LNCAP (cell line): ENCODE data around the gene FAR2.

ENCODE experiments used
- TF ChIP-seq, protein P1 (sequence below): fragments of 450-650 bp; IDR thresholded peaks from 2 replicates; pipeline ENCODE4 v1.5.1; 2017; ENCODE audit warnings: mild to moderate bottlenecking

Gene FAR2

DNA sequence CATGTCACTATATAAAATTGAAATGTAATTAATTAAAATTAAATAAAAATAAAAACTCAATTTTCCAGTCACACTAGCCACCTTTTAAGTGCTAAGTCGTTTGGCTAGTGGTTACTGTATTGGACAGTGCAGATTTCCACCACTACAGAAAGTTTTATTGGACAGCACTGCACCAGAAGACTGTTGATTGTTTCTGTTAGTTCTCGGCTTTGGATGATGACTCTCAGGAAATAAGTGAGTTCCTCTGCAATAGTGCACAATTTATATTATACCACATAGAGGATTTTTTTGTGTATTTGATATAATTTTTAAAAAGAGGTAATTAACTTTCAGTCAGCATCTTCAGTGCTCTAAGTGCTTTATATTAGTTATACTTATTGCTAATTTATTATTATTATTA is 52.7 kb downstream of the FAR2 start:
- TF ChIP-seq, protein P1, sequence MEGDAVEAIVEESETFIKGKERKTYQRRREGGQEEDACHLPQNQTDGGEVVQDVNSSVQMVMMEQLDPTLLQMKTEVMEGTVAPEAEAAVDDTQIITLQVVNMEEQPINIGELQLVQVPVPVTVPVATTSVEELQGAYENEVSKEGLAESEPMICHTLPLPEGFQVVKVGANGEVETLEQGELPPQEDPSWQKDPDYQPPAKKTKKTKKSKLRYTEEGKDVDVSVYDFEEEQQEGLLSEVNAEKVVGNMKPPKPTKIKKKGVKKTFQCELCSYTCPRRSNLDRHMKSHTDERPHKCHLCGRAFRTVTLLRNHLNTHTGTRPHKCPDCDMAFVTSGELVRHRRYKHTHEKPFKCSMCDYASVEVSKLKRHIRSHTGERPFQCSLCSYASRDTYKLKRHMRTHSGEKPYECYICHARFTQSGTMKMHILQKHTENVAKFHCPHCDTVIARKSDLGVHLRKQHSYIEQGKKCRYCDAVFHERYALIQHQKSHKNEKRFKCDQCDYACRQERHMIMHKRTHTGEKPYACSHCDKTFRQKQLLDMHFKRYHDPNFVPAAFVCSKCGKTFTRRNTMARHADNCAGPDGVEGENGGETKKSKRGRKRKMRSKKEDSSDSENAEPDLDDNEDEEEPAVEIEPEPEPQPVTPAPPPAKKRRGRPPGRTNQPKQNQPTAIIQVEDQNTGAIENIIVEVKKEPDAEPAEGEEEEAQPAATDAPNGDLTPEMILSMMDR: no peak

DNA sequence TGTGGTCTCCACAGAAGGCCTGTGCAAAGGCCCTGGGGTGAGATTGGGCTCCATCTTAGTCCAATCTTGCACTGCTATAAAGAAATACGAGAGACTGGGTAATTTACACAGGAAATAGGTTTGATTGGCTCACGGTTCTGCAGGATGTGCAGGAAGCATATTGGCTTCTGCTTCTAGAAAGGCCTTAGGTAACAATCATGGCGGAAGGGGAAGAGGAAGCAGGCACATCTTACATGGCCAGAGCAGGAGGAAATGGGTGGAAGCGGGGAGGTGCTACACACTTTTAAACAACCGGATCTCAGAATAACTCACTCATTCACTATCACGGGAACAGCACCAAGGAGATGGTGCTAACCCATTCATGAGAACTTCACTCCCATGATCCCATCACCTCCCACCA is 55.4 kb downstream of the FAR2 start:
- TF ChIP-seq, protein P1: no peak

DNA sequence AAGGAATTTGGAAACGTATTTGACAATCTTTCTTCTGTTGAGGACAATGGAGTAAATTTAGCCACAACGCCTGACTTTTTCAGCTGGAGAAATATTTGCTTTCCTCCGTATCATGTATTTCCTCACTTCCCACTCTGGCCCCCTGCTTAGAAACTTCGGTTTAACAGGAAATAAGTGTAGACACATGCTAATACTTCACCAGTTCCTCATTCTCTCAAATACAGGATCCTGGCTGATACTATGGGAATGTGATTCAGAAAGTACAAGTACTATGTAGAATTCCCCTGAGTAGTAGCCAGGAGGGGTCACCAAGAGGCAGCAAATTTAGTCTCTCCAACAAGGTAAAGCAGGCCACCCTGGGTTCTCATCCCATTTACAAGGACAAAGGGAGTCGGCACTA is 58.0 kb downstream of the FAR2 start:
- TF ChIP-seq, protein P1: no peak

DNA sequence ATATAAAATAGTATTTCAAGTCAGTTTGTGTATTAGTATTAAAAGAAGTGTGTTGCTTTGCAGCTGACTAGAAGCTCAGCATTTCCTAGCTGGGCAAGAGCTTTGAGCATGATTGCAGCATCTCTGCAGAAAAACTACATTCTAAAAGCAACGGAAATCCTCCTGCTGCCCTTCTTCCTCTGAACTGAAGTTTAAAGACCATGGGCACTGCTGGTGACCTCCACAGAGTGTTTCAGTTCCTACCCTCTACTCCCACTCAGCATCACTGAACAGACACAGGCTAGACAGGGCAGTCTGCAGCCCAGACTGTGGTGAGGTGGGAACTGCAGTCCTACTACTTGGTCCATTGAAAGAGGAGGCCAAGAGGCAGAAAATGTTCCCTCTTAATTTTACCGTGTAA is 59.0 kb downstream of the FAR2 start:
- TF ChIP-seq, protein P1: no peak

DNA sequence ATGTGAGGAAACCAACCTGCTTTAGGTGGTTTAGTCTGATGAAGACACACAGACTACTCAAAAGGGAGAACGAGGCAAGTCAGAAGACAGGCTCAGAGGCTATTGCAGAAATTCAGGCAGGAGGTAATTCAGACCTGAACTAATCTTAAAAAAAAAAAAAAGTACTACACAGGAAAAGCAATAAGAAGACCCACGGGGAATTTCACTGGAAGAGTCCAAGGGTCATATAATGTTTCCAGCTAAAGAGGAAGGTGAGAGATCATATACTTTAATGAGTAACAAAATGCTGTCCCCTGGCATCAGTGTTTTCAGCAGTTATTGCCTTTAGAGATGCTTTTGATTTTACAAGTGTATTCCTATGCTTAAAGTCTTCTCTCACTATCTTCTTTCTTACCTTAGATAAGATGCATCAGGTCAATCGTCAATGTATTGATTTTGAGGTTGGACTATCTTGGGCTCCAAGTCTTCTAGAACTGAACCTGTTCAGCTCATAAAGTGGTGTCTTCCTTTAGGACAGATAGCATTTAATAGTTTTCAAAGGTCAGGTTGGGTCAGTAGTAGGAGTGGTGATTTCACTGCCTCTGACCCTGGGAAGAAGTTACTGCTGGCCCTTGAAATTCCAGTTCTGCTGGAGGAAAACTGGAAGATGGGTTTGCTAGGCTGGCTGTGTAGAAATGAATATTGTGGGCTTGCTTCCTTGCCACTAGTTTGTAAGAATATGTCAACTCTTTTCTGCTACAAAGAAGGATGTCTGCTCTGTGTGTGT is 60.0 kb downstream of the FAR2 start:
- TF ChIP-seq, protein P1: no peak

DNA sequence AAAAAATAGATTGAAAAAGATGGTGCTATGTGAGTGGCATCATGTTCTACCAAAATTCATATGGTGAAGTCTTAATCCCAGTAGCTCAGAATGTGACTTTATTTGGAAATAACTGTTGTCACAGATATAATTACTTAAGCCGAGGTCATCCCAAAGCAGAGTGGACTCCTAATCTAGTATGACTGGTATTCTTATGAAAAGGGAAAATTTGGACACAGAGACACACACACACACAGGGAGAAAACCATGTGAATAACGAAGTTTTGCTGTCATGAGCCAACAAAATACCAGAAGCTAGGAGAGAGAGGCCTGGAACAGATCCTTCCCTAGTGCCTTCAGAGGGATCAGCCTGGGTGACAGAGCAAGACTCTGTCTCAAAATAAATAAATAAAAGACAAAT is 62.6 kb downstream of the FAR2 start:
- TF ChIP-seq, protein P1: no peak

DNA sequence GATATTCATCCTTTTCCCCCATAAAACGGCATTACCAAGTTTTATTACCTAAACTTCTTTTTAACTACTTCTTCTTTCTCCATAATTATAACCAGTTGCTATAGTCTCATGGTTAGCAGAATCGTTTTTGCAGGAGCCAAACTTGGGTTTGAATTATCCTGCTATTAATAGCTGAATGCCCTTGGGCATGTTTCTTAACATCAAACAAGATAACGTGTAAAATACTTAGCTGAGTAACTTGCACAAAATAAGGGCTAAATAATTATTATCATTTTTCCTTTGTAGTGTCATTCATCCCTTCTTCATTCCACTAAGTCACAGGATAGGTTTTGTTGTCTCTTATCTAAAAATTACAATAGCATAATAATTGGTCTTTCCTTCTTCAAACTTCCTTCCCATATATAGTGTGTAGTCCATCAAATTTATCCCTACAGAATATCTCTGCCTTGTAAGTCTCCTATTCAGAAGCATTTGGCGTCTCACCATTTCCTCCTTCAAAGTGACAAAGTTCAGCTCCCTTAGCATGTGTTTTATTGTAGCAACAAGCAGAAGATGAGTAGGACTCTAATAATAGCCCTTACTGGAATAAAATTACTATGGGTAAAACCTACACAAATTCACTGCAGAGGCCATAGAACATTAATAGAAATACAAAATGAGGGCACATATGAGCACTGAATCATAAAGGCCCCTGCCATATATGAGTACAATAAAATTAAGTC is 63.8 kb downstream of the FAR2 start:
- TF ChIP-seq, protein P1: no peak
